Choroid plexus epithelial cell (primary cell): ENCODE measurements around the gene ZNF598.

Source experiments
- DNase-seq: peaks from one replicate; pipeline ENCODE4 v3.0.0-alpha.2; 2010; ENCODE audit warnings: low read depth
- H3K4me3 ChIP-seq: 2 replicates; pipeline ENCODE4 v1.5.1; 2011; ENCODE audit warnings: low read depth, mild to moderate bottlenecking, control low read depth, low read length, moderate library complexity
- TF ChIP-seq, protein P1 (sequence below): conservative IDR thresholded peaks from 2 replicates; pipeline ENCODE4 v1.5.1; 2011; ENCODE audit warnings: low read depth, mild to moderate bottlenecking, control low read depth, inconsistent platforms, low read length, moderate library complexity

Gene ZNF598

DNA sequence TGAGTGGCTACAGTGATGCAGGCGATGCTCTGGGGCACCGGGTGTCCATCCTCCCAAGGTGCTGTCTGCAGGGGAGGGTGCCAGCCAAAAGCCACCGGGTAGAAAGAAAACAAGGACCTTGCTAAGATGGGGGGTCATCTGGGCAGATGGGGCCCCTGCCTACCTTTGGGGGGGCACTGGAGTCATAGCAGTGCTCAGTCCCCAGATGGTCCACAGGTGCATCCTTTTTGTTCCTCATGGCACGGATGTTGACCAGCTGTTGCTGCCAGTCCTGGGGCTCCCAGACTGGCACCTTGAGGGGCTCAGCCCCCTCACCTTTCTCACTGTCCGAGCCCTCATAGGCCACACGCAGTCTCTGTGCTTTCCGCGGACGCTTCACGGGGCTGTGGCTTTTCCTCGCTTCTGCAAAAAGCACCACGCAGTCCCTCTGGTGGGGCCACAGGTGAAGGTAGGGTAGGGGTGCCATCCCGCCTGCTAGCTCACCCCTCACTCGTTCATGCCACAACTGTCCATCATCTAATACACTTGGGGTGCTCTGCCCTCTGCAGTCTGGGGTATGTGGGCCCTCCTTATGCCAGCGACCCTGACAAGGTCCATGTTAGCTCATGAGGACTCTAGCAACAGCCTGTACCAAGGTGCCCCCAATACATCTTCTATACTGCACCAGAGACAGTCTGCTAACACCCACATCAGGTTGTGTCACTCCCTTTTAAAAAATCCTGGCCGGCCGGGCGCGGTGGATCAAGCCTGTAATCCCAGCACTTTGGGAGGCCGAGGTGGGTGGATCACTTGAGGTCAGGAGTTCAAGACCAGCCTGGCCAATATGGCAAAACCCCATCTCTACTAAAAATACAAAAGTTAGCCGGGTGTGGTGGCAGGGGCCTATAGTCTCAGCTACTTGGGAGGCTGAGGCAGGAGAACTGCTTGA lies 36.6 kb upstream of the ZNF598 start:
- H3K4me3 ChIP-seq, result no peak overlapping the region
- DNase-seq, result no peak
- TF ChIP-seq, protein P1, sequence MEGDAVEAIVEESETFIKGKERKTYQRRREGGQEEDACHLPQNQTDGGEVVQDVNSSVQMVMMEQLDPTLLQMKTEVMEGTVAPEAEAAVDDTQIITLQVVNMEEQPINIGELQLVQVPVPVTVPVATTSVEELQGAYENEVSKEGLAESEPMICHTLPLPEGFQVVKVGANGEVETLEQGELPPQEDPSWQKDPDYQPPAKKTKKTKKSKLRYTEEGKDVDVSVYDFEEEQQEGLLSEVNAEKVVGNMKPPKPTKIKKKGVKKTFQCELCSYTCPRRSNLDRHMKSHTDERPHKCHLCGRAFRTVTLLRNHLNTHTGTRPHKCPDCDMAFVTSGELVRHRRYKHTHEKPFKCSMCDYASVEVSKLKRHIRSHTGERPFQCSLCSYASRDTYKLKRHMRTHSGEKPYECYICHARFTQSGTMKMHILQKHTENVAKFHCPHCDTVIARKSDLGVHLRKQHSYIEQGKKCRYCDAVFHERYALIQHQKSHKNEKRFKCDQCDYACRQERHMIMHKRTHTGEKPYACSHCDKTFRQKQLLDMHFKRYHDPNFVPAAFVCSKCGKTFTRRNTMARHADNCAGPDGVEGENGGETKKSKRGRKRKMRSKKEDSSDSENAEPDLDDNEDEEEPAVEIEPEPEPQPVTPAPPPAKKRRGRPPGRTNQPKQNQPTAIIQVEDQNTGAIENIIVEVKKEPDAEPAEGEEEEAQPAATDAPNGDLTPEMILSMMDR, result no peak

DNA sequence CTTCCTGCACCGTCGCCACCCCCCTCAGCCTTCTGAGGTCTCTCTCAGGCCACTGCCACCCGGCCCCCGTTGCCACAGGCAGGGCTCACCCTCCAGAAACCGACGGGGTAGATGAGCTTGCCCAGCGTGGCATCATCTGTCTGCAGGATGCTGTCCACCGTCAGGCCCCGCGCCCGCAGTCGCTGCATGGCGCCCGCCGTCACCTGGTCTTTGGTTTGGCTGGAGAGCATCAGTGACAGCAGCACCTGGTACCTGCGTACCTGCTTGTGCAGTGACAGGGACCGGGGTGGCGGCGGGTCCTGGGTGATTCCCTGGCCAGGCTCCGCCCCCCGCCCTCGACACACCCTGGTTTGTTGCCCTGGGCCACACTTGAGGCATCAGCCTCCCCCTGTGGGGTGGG lies 34.9 kb upstream of the ZNF598 start:
- no peak overlapping the region for H3K4me3 ChIP-seq
- no peak for DNase-seq
- TF ChIP-seq, protein P1, result no peak

DNA sequence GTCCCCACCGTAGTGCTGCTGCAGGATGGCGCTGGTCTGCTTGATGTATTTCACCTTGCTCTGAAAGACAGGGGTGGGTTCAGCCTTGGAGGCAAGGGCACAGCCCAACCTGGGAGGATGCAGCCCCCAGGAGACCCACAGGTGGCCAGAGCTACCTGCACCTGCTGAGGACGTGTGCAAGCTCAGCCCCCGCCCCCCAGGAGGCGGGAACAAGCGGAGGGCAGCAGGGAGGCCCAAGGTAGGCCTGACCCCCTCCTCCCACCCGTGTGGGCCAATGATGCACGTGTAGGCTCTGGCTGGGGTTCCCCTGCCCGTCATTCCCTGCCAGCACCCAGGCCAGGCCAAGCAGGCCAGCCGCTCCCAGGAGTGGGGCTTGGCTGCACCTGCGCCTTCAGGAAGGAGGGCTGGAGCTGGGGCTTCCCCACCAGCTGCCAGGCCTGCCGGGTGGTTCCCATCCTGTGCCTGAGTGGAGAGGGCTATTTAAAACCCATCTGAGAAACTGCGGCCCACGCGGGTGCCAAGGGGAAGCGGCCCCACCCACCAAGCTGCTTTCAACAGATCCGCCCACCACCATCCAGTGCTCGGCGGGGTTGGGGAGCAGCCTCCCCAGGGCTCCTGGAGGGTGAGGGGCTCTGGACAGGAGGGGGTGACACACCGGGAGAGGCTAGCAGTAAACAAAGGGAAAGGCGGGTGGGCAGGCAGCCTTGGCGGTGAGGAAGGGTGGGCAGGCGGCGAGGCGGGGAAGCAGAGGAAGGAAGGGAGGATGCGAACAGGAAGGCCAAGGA lies 34.2 kb upstream of the ZNF598 start:
- no peak overlapping the region for H3K4me3 ChIP-seq
- TF ChIP-seq, protein P1, result no peak
- no peak for DNase-seq

DNA sequence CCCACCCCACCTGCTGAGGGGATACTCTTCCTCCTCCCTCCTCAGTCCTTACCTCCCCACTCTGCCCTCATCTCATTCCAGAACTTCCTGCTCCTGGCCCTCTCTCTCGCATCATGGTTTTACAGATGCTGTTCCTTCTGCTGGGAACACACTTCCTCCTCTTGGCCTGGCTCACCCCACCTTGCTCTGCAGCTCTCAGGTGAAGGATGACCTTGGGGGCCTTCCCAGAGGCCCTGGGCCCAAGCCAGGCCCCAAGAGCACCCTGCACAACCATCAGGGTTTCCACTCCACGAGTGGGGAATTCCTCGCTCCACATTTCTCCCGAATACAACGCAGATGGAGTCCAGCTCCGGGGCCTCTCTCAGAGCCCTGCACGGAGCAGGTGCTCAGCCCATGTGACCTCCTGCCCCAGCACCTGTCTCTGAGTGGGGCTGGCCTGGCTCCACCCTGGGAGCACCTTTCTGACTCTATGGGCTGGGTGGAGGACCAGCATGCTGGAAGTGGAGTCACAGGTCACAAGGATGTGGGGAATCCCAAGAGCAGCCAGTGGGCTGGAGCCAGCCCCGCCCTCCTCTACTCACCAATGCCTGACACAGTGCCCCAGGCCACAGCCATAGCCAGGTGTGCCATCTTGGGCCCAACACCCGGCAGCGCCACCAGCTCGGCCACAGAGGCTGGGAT lies 33.5 kb upstream of the ZNF598 start:
- no peak overlapping the region for H3K4me3 ChIP-seq

DNA sequence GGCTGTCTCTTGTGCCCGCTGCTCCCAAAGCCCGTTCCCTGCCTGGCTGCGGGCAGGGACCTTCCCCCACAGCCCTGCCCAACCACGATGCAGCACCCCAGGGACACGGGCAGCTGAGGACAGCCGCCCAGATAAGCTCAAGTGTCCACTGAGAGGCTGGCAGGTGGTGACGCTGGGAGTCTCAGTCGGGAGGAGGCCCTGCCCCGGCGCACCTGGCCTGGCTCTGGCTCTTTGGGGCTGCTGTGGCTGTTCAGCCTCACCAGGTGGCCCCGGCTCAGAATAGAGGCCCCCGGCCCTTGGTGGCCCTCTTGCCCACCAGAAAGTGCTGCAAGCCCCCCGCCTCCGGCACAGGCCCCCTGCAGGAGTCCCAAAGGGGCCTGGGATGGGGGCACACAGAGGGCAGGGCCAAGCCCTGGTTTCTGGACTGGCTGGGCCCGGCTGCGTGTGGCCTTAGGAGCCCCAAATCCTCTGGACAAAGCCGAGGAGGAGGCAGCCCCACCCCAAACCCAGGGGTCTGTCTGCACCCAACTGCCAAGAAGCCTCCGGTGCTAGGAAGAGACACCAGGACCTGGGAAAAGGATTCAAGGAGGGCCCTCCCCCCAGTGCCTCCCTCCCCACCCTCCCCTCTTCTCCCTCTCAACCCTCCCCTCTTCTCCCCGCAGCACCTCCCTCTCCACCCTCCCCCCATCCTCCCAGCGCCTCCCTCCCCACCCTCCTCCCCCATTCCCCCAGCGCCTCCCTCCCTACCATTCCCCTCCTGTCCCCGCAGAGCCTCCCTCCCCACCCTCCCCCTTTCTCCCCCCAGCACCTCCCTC lies 32.8 kb upstream of the ZNF598 start:
- no peak for DNase-seq
- TF ChIP-seq, protein P1, result no peak

More for the DNA sequence above, 33.5 kb upstream of the ZNF598 start:
- TF ChIP-seq, protein P1, result no peak
- DNase-seq, result no peak

More for the DNA sequence above, 32.8 kb upstream of the ZNF598 start:
- no peak overlapping the region for H3K4me3 ChIP-seq
